Glutamatergic neuron (in vitro differentiated cells): ENCODE measurements around the gene PRRX2. TPM values are rescaled to one million over a fixed set of nuclear protein-coding genes. Genes with fewer than 3 reads are reported as not detected.

Experiments used
- DNase-seq: peaks from one replicate; pipeline ENCODE4 v3.0.0; 2022
- H3K27ac Mint-ChIP-seq: one replicate; pipeline ENCODE4 v1.8.0; 2020; ENCODE audit warnings: mild to moderate bottlenecking, mixed read lengths, inconsistent platforms; ENCODE audit not compliant: unreplicated experiment
- H3K27me3 Mint-ChIP-seq: one replicate; pipeline ENCODE4 v1.8.0; 2020; ENCODE audit warnings: mild to moderate bottlenecking, moderate library complexity, mixed read lengths, inconsistent platforms; ENCODE audit not compliant: unreplicated experiment
- H3K36me3 Mint-ChIP-seq: one replicate; pipeline ENCODE4 v1.8.0; 2020; ENCODE audit warnings: mild to moderate bottlenecking, mixed read lengths, inconsistent platforms; ENCODE audit not compliant: unreplicated experiment
- H3K4me1 Mint-ChIP-seq: one replicate; pipeline ENCODE4 v1.8.0; 2020; ENCODE audit warnings: mild to moderate bottlenecking, low read depth, mixed read lengths, inconsistent platforms; ENCODE audit not compliant: unreplicated experiment
- H3K4me3 Mint-ChIP-seq: one replicate; pipeline ENCODE4 v1.8.0; 2020; ENCODE audit warnings: mild to moderate bottlenecking, mixed read lengths, inconsistent platforms; ENCODE audit not compliant: unreplicated experiment
- H3K9me3 Mint-ChIP-seq: one replicate; pipeline ENCODE4 v1.8.0; 2020; ENCODE audit warnings: mild to moderate bottlenecking, moderate library complexity, mixed read lengths, inconsistent platforms; ENCODE audit not compliant: unreplicated experiment
- CTCF ChIP-seq: fragments of 200-600 bp; sonication (generic); IDR thresholded peaks from one replicate; pipeline ENCODE4 v1.5.0; 2021; ENCODE audit not compliant: partially characterized antibody, unreplicated experiment
- total RNA-seq: library from RNA; stranded (reverse); fragmentation: NEBNext Ultra II Directional; extraction: Animal tissue kit (Norgen Biotek cat#: 25700); gene quantifications from one replicate; pipeline ENCODE4 v1.2.1, GENCODE V29; 2021; ENCODE audit not compliant: unreplicated experiment

The PRRX2 gene
- total RNA-seq, 1 donor from 2014 or later: 2.3 TPM

- DNase-seq: no peak
- Mint-ChIP-seq H3K4me3 (no peak overlapping the region), H3K36me3 (no peaks in the 10 kb centered on the region), H3K27ac (no peak overlapping the region), H3K9me3 (peaks cover 1% of the 10 kb centered on the region), H3K4me1 (peaks cover 8% of the 10 kb centered on the region), H3K27me3 (no peaks in the 10 kb centered on the region)
- no peak for TF ChIP-seq CTCF
These were observed 97.8 kb downstream of the PRRX2 start for GRCh38 chr9:129762985-129763926.

DNA sequence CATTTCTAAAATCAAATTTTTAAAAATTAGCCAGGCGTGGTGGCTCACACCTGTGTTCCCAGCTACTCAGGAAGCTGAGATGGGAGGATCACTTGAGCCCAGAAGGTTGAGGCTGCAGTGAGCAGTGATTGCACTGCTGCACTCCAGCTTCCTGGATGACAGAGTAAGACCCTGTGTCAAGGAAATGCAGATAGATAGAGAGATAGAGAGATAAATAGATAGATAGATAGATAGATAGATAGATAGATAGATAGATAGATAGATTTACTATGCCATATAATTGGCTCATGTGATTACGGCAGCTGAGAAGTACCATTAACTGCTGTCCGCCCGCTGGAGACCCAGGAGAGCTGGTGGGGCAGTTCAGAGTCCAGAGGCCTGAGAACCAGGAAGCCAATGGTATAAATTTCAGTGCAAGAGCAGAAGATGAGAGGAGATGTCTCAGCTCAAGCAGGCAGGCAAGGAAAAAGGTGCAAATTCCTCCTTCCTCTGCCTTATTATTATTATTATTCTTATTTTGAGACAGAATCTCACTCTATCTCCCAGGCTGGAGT is 100.4 kb downstream of the PRRX2 start:
- Mint-ChIP-seq H3K9me3 (no peaks in the 10 kb centered on the region), H3K27ac (no peak overlapping the region), H3K36me3 (no peaks in the 10 kb centered on the region), H3K27me3 (peaks cover under 1% of the 10 kb centered on the region), H3K4me3 (no peak overlapping the region), H3K4me1 (peaks cover 8% of the 10 kb centered on the region)
- no peak for TF ChIP-seq CTCF
- DNase-seq: no peak

DNA sequence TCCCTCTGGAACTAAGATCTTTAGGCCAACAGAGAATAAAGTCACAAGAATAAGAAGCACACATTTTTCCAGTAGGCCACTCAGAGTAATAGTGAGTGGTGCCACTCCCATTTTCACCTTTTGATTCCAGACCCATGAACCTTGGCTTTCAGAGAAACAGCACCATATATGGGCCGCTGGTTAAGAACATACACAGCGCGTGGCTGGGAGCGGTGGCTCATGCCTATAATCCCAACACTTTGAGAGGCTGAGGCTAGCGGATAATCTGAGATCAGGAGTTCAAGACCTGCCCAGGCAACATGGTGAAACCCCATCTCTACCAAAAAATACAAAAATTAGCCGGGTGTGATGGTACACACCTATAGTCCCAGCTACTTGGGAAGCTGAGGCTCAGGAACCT is 103.0 kb downstream of the PRRX2 start:
- H3K27me3 Mint-ChIP-seq: peaks cover 1% of the 10 kb centered on the region
- H3K9me3 Mint-ChIP-seq: no peaks in the 10 kb centered on the region
- no peak for TF ChIP-seq CTCF
- H3K36me3 Mint-ChIP-seq: no peaks in the 10 kb centered on the region
- no peak overlapping the region for H3K4me3 Mint-ChIP-seq
- no peak for DNase-seq
- peaks cover under 1% of the 10 kb centered on the region for H3K4me1 Mint-ChIP-seq
- H3K27ac Mint-ChIP-seq: no peak overlapping the region

- H3K4me1 Mint-ChIP-seq: no peaks in the 10 kb centered on the region
- no peak for DNase-seq
- peaks cover 2% of the 10 kb centered on the region for H3K9me3 Mint-ChIP-seq
- H3K4me3 Mint-ChIP-seq: no peak overlapping the region
- H3K36me3 Mint-ChIP-seq: no peaks in the 10 kb centered on the region
- H3K27me3 Mint-ChIP-seq: peaks cover 5% of the 10 kb centered on the region
- TF ChIP-seq CTCF: no peak
- no peak overlapping the region for H3K27ac Mint-ChIP-seq
These were observed 104.2 kb downstream of the PRRX2 start for GRCh38 chr9:129769669-129770068.

DNA sequence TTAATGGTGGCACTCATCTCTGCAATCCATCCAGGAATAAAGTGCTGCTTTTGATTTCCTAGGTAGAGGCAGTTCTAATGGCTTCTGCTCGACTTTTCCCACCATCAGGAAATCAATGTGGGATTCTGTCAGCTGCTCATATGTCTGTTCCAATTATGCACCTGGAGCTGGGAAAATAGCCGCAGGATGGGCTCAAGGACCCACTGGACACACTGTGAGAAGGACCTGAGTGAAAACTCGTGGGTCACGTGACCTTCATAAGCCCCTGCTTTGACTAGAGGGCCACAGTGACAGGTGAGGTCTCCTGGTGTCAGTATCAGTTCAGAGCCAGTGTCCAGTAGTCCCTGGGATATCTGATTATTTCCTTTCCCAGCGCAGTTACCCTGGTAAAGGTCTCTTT is 105.3 kb downstream of the PRRX2 start:
- Mint-ChIP-seq H3K27ac (no peak overlapping the region), H3K36me3 (no peaks in the 10 kb centered on the region), H3K4me3 (no peak overlapping the region), H3K4me1 (peaks cover 3% of the 10 kb centered on the region), H3K9me3 (peaks cover 2% of the 10 kb centered on the region), H3K27me3 (peaks cover 5% of the 10 kb centered on the region)
- no peak for DNase-seq
- TF ChIP-seq CTCF: no peak
